Trophoblast cell (in vitro differentiated cells and primary cell): ENCODE measurements around the gene CAST.

Experiments used
- DNase-seq, 2 donors: peaks; one replicate each; pipeline ENCODE4 v3.0.0-alpha.2; 2016
- H2AFZ ChIP-seq: 2 replicates; pipeline ENCODE4 v1.6.1; 2013; ENCODE audit warnings: low read length, moderate library complexity, mild to moderate bottlenecking; ENCODE audit not compliant: insufficient read depth, poor library complexity
- H2AK5ac ChIP-seq: 2 replicates; pipeline ENCODE4 v1.6.1; 2013; ENCODE audit warnings: mild to moderate bottlenecking, low read length
- H2BK120ac ChIP-seq: 2 replicates; pipeline ENCODE4 v1.6.1; 2013; ENCODE audit warnings: low read length, mild to moderate bottlenecking, moderate library complexity; ENCODE audit not compliant: insufficient read depth, poor library complexity
- H2BK12ac ChIP-seq: 2 replicates; pipeline ENCODE4 v1.6.1; 2013; ENCODE audit warnings: mild to moderate bottlenecking, low read length, moderate library complexity
- H2BK5ac ChIP-seq: 2 replicates; pipeline ENCODE4 v1.6.1; 2013; ENCODE audit warnings: low read length, low read depth, moderate library complexity, mild to moderate bottlenecking; ENCODE audit not compliant: poor library complexity
- H3K14ac ChIP-seq: 2 replicates; pipeline ENCODE4 v1.6.1; 2013; ENCODE audit warnings: mild to moderate bottlenecking, low read length
- H3K18ac ChIP-seq: 2 replicates; pipeline ENCODE4 v1.6.1; 2013; ENCODE audit warnings: mild to moderate bottlenecking, low read length
- H3K23ac ChIP-seq: 2 replicates; pipeline ENCODE4 v1.6.1; 2013; ENCODE audit warnings: low read length
- H3K27ac ChIP-seq: 2 replicates; pipeline ENCODE4 v1.5.1; 2013; ENCODE audit warnings: low read depth, mild to moderate bottlenecking, inconsistent platforms, low read length, moderate library complexity
- H3K27me3 ChIP-seq: 2 replicates; pipeline ENCODE4 v1.6.1; 2013; ENCODE audit warnings: inconsistent platforms, mild to moderate bottlenecking, low read length, moderate library complexity; ENCODE audit not compliant: insufficient read depth
- H3K36me3 ChIP-seq, 2 experiments: 1 replicate in 1 of 2; 2 replicates in 1 of 2; pipeline ENCODE4 v1.6.1; 2013; ENCODE audit warnings: low read length in 2 of 2, mild to moderate bottlenecking in 2 of 2, moderate library complexity in 1 of 2; ENCODE audit not compliant: insufficient read depth in 2 of 2, control insufficient read depth in 1 of 2
- H3K4ac ChIP-seq: 2 replicates; pipeline ENCODE4 v1.6.1; 2013; ENCODE audit warnings: low read depth, mild to moderate bottlenecking, low read length, moderate library complexity
- H3K4me1 ChIP-seq, 2 experiments: 1 replicate in 1 of 2; 2 replicates in 1 of 2; pipeline ENCODE4 v1.6.1; 2013; ENCODE audit warnings: low read length in 2 of 2, mild to moderate bottlenecking in 2 of 2, moderate library complexity in 1 of 2; ENCODE audit not compliant: insufficient read depth in 2 of 2, control insufficient read depth in 1 of 2
- H3K4me2 ChIP-seq: 2 replicates; pipeline ENCODE4 v1.6.1; 2013; ENCODE audit warnings: inconsistent platforms, mild to moderate bottlenecking, low read length, moderate library complexity
- H3K4me3 ChIP-seq: 2 replicates; pipeline ENCODE4 v1.5.1; 2013; ENCODE audit warnings: mild to moderate bottlenecking, low read depth, low read length, inconsistent platforms
- H3K79me1 ChIP-seq: one replicate; pipeline ENCODE4 v1.6.1; 2013; ENCODE audit warnings: low read length
- H3K79me2 ChIP-seq: 2 replicates; pipeline ENCODE4 v1.6.1; 2013; ENCODE audit warnings: low read length, mild to moderate bottlenecking; ENCODE audit not compliant: control insufficient read depth, insufficient read depth, poor library complexity
- H3K9ac ChIP-seq: 2 replicates; pipeline ENCODE4 v1.6.1; 2013; ENCODE audit warnings: mild to moderate bottlenecking, low read length
- H3K9me3 ChIP-seq: 2 replicates; pipeline ENCODE4 v1.6.1; 2013; ENCODE audit warnings: low read depth, mild to moderate bottlenecking, control low read depth, inconsistent platforms, low read length; ENCODE audit not compliant: insufficient read depth
- H4K12ac ChIP-seq: 2 replicates; pipeline ENCODE4 v1.6.1; 2013; ENCODE audit warnings: low read depth, mild to moderate bottlenecking, low read length, moderate library complexity
- H4K8ac ChIP-seq: 2 replicates; pipeline ENCODE4 v1.6.1; 2013; ENCODE audit warnings: low read depth, mild to moderate bottlenecking, low read length, moderate library complexity
- H4K91ac ChIP-seq: one replicate; pipeline ENCODE4 v1.6.1; 2013; ENCODE audit warnings: low read depth, mild to moderate bottlenecking, low read length, moderate library complexity
- WGBS: extraction: QIAGEN DNeasy Blood & Tissue Kit; methylation state at CpG from one replicate; pipeline ENCODE4 v1.1.7; 2013; ENCODE audit warnings: missing lambda C conversion rate; ENCODE audit not compliant: insufficient read length, insufficient coverage; ENCODE audit errors: extremely low coverage; 5-methylcytosine and 5-hydroxymethylcytosine counted together

The CAST gene

DNA sequence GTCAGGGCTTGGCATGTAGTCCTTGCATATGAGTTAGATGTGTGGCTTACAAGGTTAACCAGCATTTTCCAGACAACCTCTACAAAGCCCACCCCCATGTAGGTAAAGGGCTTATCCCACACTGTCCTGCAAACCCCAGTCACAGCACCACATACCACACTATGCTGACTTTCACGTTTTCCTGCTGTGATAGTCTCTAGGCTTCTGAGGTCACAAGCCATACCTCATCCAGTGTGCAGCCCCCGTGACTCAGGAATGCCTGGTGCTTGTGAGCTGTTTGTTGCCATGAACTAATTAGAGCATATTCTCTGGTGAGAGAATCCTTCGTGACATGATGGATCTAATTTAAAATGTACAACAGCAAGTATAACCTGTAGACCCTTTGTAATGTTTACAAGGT is 94.8 kb downstream of the CAST start:
- H2AFZ ChIP-seq = no peak overlapping the region
- WGBS = no CpG with 5 or more reads among the region's 3 CpGs
- H4K91ac ChIP-seq = no peak overlapping the region
- DNase-seq = no peak
- no peak overlapping the region for H3K4me3 ChIP-seq
- H3K18ac ChIP-seq = no peak overlapping the region
- H2BK12ac ChIP-seq = no peak overlapping the region
- no peak overlapping the region for H2BK5ac ChIP-seq
- no peak overlapping the region for H3K27ac ChIP-seq
- no peak overlapping the region for H3K14ac ChIP-seq
- H4K8ac ChIP-seq = no peak overlapping the region
- H3K27me3 ChIP-seq = no peaks in the 10 kb centered on the region
- peak overlapping the region; percentile 19 for H3K9ac ChIP-seq
- H4K12ac ChIP-seq = no peak overlapping the region
- H3K79me2 ChIP-seq = no peaks in the 10 kb centered on the region
- H2BK120ac ChIP-seq = no peak overlapping the region
- no peaks in the 10 kb centered on the region for H3K79me1 ChIP-seq
- H3K9me3 ChIP-seq = no peaks in the 10 kb centered on the region
- no peak overlapping the region for H3K4ac ChIP-seq
- H3K23ac ChIP-seq = no peak overlapping the region
- peaks cover 0 to 5% of the 10 kb centered on the region in 2 experiments for H3K4me1 ChIP-seq
- H2AK5ac ChIP-seq = no peak overlapping the region
- H3K4me2 ChIP-seq = no peak overlapping the region
- H3K36me3 ChIP-seq = peaks cover 16 to 38% of the 10 kb centered on the region in 2 experiments

GRCh38 chr5:96758621-96759020 is 96.4 kb downstream of the CAST start:
- H3K4me2 ChIP-seq = no peak overlapping the region
- no peak overlapping the region for H3K14ac ChIP-seq
- H2BK12ac ChIP-seq = no peak overlapping the region
- no peak for DNase-seq
- H3K18ac ChIP-seq = no peak overlapping the region
- no peaks in the 10 kb centered on the region for H3K27me3 ChIP-seq
- no peak overlapping the region for H3K27ac ChIP-seq
- H3K9ac ChIP-seq = no peak overlapping the region
- no peak overlapping the region for H2AK5ac ChIP-seq
- no peak overlapping the region for H3K23ac ChIP-seq
- H3K4me3 ChIP-seq = no peak overlapping the region
- H3K36me3 ChIP-seq = peaks cover 15 to 33% of the 10 kb centered on the region in 2 experiments
- H2BK120ac ChIP-seq = no peak overlapping the region
- WGBS = no CpG with 5 or more reads among the region's 4 CpGs
- no peaks in the 10 kb centered on the region for H3K79me2 ChIP-seq
- no peak overlapping the region for H4K8ac ChIP-seq
- no peak overlapping the region for H2BK5ac ChIP-seq
- no peaks in the 10 kb centered on the region for H3K79me1 ChIP-seq
- H3K4ac ChIP-seq = no peak overlapping the region
- H3K9me3 ChIP-seq = no peaks in the 10 kb centered on the region
- H4K12ac ChIP-seq = no peak overlapping the region
- peaks cover 0 to 5% of the 10 kb centered on the region in 2 experiments for H3K4me1 ChIP-seq
- no peak overlapping the region for H2AFZ ChIP-seq
- no peak overlapping the region for H4K91ac ChIP-seq

- Histone ChIP-seq H3K9ac (no peak overlapping the region), H2BK120ac (no peak overlapping the region), H3K23ac (no peak overlapping the region), H4K91ac (no peak overlapping the region), H3K18ac (no peak overlapping the region), H3K14ac (no peak overlapping the region), H2AK5ac (no peak overlapping the region), H3K79me2 (no peaks in the 10 kb centered on the region), H3K4me3 (no peak overlapping the region), H2AFZ (no peak overlapping the region), H3K4ac (no peak overlapping the region), H3K36me3 (peaks cover 16 to 29% of the 10 kb centered on the region in 2 experiments), H3K9me3 (no peaks in the 10 kb centered on the region), H2BK5ac (no peak overlapping the region), H3K79me1 (peaks cover 2% of the 10 kb centered on the region), H3K4me1 (peaks cover 0 to 5% of the 10 kb centered on the region in 2 experiments), H3K27me3 (no peaks in the 10 kb centered on the region), H2BK12ac (no peak overlapping the region), H3K4me2 (no peak overlapping the region), H4K12ac (no peak overlapping the region), H3K27ac (no peak overlapping the region), H4K8ac (no peak overlapping the region)
- DNase-seq = no peak
- WGBS = no CpG with 5 or more reads among the region's 4 CpGs
Measured at GRCh38 chr5:96761618-96762017, 99.4 kb downstream of the CAST start.

- H3K14ac ChIP-seq = no peak overlapping the region
- no peak overlapping the region for H2AFZ ChIP-seq
- H3K79me1 ChIP-seq = peaks cover 2% of the 10 kb centered on the region
- no peak overlapping the region for H3K18ac ChIP-seq
- no peak overlapping the region for H4K91ac ChIP-seq
- no peak overlapping the region for H3K27ac ChIP-seq
- no peak overlapping the region for H3K4me3 ChIP-seq
- no peak overlapping the region for H3K9ac ChIP-seq
- DNase-seq = peak in 1 of 2 donors; percentile 23
- H3K27me3 ChIP-seq = no peaks in the 10 kb centered on the region
- no peak overlapping the region for H3K23ac ChIP-seq
- no peak overlapping the region for H2BK120ac ChIP-seq
- H3K4ac ChIP-seq = no peak overlapping the region
- H2AK5ac ChIP-seq = no peak overlapping the region
- no peaks in the 10 kb centered on the region for H3K4me1 ChIP-seq
- no peak overlapping the region for H4K8ac ChIP-seq
- no peaks in the 10 kb centered on the region for H3K9me3 ChIP-seq
- H2BK12ac ChIP-seq = no peak overlapping the region
- no peak overlapping the region for H3K4me2 ChIP-seq
- WGBS = no CpG with 5 or more reads among the region's 5 CpGs
- H3K36me3 ChIP-seq = peaks cover 11 to 21% of the 10 kb centered on the region in 2 experiments
- no peak overlapping the region for H4K12ac ChIP-seq
- no peak overlapping the region for H2BK5ac ChIP-seq
- H3K79me2 ChIP-seq = no peaks in the 10 kb centered on the region
Measured at GRCh38 chr5:96763026-96763425, 100.8 kb downstream of the CAST start.
